K562 (cell line): ENCODE results near the gene EML3. TPM values are rescaled to one million over a fixed set of nuclear protein-coding genes. Genes with fewer than 3 reads are reported as not detected.
A peak's percentile ranks its signal among the peaks of the same experiment; 100 is the strongest.

Experiments used
- C11orf30 ChIP-seq: fragments of 450-650 bp; IDR thresholded peaks from 2 replicates; pipeline ENCODE4 v1.6.1; 2016; ENCODE audit warnings: low read depth, mild to moderate bottlenecking
- CBX5 ChIP-seq: IDR thresholded peaks from 2 replicates; pipeline ENCODE4 v1.6.1; 2014; ENCODE audit warnings: low read depth, borderline replicate concordance
- DACH1 ChIP-seq: fragments of 450-650 bp; IDR thresholded peaks from 2 replicates; pipeline ENCODE4 v1.6.1; 2018; ENCODE audit not compliant: partially characterized antibody
- EP400 ChIP-seq: fragments of 450-650 bp; IDR thresholded peaks from 2 replicates; pipeline ENCODE4 v1.6.1; 2017; ENCODE audit warnings: antibody characterized with exemption, mild to moderate bottlenecking, moderate library complexity
- FOSL1 ChIP-seq: fragments of 200-800 bp; sonication (Bioruptor generic); conservative IDR thresholded peaks from 2 replicates; pipeline ENCODE4 v1.6.1; 2016; ENCODE audit warnings: missing genetic modification characterization, missing compliant biosample characterization
- FOXA3 ChIP-seq, 2 experiments: fragments of 450-650 bp in 1 of 2; sonication (generic) in 1 of 2; formaldehyde crosslinking; IDR thresholded peaks in 1 of 2; conservative IDR thresholded peaks in 1 of 2; 2 replicates each; pipeline versions ENCODE4 v1.4.0 to v1.8.0; 2020 to 2022; ENCODE audit warnings: mild to moderate bottlenecking in 2 of 2, missing genetic modification reagents in 1 of 2
- ID3 ChIP-seq, 2 experiments: fragments of 250-450 bp in 1 of 2; fragments of 450-650 bp in 1 of 2; sonication (Bioruptor Pico) in 1 of 2; IDR thresholded peaks; 2 replicates each; pipeline versions ENCODE4 v1.6.1 to v1.8.0; 2016 to 2021; ENCODE audit warnings: mild to moderate bottlenecking in 2 of 2, moderate library complexity in 2 of 2, missing compliant biosample characterization in 1 of 2, missing genetic modification characterization in 1 of 2
- MYC ChIP-seq, 2 experiments: fragments of 250-450 bp in 1 of 2; sonication (Bioruptor Pico) in 1 of 2; IDR thresholded peaks; 2 replicates each; pipeline versions ENCODE4 v1.5.1 to v1.6.1; 2012 to 2021; ENCODE audit warnings: low read depth in 2 of 2, borderline replicate concordance in 1 of 2, improper control_type of control experiment in 1 of 2, low read length in 1 of 2, mild to moderate bottlenecking in 1 of 2, moderate library complexity in 1 of 2
- PHTF2 ChIP-seq: fragments of 250-450 bp; sonication (Bioruptor Pico); IDR thresholded peaks from 2 replicates; pipeline ENCODE4 v1.5.0; 2021; ENCODE audit warnings: mild to moderate bottlenecking
- PTBP1 ChIP-seq: fragments of 200-400 bp; formaldehyde crosslinking; IDR thresholded peaks from 2 replicates; pipeline ENCODE4 v1.6.1; 2017; ENCODE audit warnings: low read depth, low read length
- RBBP5 ChIP-seq: fragments of 200-600 bp; sonication (generic); IDR thresholded peaks from 2 replicates; pipeline ENCODE4 v1.6.1; 2012; ENCODE audit warnings: borderline replicate concordance, mild to moderate bottlenecking, low read length, control low read depth, inconsistent platforms; ENCODE audit not compliant: insufficient read depth, poor library complexity, severe bottlenecking
- RFX5 ChIP-seq: IDR thresholded peaks from 2 replicates; pipeline ENCODE4 v1.6.1; 2011; ENCODE audit warnings: low read depth, mild to moderate bottlenecking, improper control_type of control experiment, low read length
- ZKSCAN1 ChIP-seq: fragments of 150-350 bp; IDR thresholded peaks from 2 replicates; pipeline ENCODE4 v1.6.1; 2016; ENCODE audit warnings: low read depth, low read length
- ZNF551 ChIP-seq: fragments of 250-450 bp; sonication (Bioruptor Pico); IDR thresholded peaks from 2 replicates; pipeline ENCODE4 v1.5.0; 2021; ENCODE audit warnings: mild to moderate bottlenecking, moderate library complexity
- ZSCAN32 ChIP-seq: fragments of 450-650 bp; formaldehyde crosslinking; IDR thresholded peaks from 2 replicates; pipeline ENCODE4 v1.4.0; 2020; ENCODE audit warnings: mild to moderate bottlenecking, moderate library complexity
- polyA plus RNA-seq, 8 experiments: library from polyadenylated mRNA; depleted of rRNA in 4 of 8; stranded (reverse) in 5 of 8; unstranded in 3 of 8; fragments of >200 nt; fragmentation: Nextera tagmentation in 2 of 8; fragmentation: Illumina TruSeq in 1 of 8; extraction: Ambion mirVana in 2 of 8; extraction: Trizol in 1 of 8; gene quantifications; 2 replicates each; pipeline versions ENCODE4 v1.2.1 to v1.2.3, GENCODE V29; 2011 to 2014; ENCODE audit warnings: inconsistent platforms in 1 of 8, missing spikeins in 1 of 8
- total RNA-seq, 7 experiments: library from RNA; depleted of rRNA in 6 of 7; stranded (reverse); fragments of >200 nt in 6 of 7; fragmentation: Illumina TruSeq in 2 of 7; extraction: Trizol in 2 of 7; gene quantifications; 2 replicates each; pipeline versions ENCODE4 v1.2.1 to v1.2.3, GENCODE V29; 2011 to 2021; ENCODE audit warnings: low replicate concordance in 1 of 7
- TF ChIP-seq, protein P1 (sequence below): fragments of 250-450 bp; sonication (Bioruptor Pico); IDR thresholded peaks from 2 replicates; pipeline ENCODE4 v1.4.0; 2020; ENCODE audit warnings: mild to moderate bottlenecking, moderate library complexity
- TF ChIP-seq, protein P2 (sequence below), 2 experiments: IDR thresholded peaks; 2 replicates each; pipeline ENCODE4 v1.6.1; 2012; ENCODE audit warnings: improper control_type of control experiment in 2 of 2, low read depth in 2 of 2, low read length in 2 of 2, borderline replicate concordance in 1 of 2
- TF ChIP-seq, protein P3 (sequence below): fragments of 450-650 bp; formaldehyde crosslinking; IDR thresholded peaks from 2 replicates; pipeline ENCODE4 v1.4.0; 2022; ENCODE audit warnings: missing genetic modification characterization

EML3 gene
- total and polyA plus RNA-seq, 9 of the 15 experiments (the other 6 are each of a cell fraction or from before 2014, with no cell fraction given), result 0.32 to 90.5 (median 26.4) TPM

- 0 out of 2 replicates have a peak, but pooled peaks have one; percentile 37 for TF ChIP-seq ID3 (CRISPR knock-in tag; IDR thresholded peaks at IDR 0.05)
- TF ChIP-seq ID3 (tag; IDR thresholded peaks at IDR 0.05), result no peak
- peak; percentile 24 for TF ChIP-seq RBBP5
- TF ChIP-seq EP400, result peak; percentile 64
- TF ChIP-seq DACH1, result no peak
- no peak for TF ChIP-seq ZSCAN32
- TF ChIP-seq CBX5, result no peak
- TF ChIP-seq ZNF551, result no peak
- TF ChIP-seq MYC (IDR thresholded peaks at IDR 0.05; ENCODE audit: low read depth, low read length), result peak; percentile 14; the same call in 1 of the 2 replicates
- peak; percentile 42; the same call in 1 of the 2 replicates for TF ChIP-seq MYC (CRISPR knock-in tag; IDR thresholded peaks at IDR 0.05; ENCODE audit: borderline replicate concordance, low read depth)
- TF ChIP-seq, protein P1, sequence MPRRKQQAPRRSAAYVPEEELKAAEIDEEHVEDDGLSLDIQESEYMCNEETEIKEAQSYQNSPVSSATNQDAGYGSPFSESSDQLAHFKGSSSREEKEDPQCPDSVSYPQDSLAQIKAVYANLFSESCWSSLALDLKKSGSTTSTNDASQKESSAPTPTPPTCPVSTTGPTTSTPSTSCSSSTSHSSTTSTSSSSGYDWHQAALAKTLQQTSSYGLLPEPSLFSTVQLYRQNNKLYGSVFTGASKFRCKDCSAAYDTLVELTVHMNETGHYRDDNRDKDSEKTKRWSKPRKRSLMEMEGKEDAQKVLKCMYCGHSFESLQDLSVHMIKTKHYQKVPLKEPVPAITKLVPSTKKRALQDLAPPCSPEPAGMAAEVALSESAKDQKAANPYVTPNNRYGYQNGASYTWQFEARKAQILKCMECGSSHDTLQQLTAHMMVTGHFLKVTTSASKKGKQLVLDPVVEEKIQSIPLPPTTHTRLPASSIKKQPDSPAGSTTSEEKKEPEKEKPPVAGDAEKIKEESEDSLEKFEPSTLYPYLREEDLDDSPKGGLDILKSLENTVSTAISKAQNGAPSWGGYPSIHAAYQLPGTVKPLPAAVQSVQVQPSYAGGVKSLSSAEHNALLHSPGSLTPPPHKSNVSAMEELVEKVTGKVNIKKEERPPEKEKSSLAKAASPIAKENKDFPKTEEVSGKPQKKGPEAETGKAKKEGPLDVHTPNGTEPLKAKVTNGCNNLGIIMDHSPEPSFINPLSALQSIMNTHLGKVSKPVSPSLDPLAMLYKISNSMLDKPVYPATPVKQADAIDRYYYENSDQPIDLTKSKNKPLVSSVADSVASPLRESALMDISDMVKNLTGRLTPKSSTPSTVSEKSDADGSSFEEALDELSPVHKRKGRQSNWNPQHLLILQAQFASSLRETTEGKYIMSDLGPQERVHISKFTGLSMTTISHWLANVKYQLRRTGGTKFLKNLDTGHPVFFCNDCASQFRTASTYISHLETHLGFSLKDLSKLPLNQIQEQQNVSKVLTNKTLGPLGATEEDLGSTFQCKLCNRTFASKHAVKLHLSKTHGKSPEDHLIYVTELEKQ (CRISPR knock-in tag), result no peak
- TF ChIP-seq FOSL1 (tag), result peak; percentile 87
- TF ChIP-seq ZKSCAN1, result no peak
- TF ChIP-seq FOXA3 (CRISPR knock-in tag; conservative IDR thresholded peaks at IDR 0.05 in 1 of 2, IDR thresholded peaks at IDR 0.05 in 1 of 2), result 0 out of 4 replicates have a peak, but pooled peaks of 1 of the 2 experiments have one; percentile 38
- TF ChIP-seq PTBP1, result no peak
- TF ChIP-seq, protein P2, sequence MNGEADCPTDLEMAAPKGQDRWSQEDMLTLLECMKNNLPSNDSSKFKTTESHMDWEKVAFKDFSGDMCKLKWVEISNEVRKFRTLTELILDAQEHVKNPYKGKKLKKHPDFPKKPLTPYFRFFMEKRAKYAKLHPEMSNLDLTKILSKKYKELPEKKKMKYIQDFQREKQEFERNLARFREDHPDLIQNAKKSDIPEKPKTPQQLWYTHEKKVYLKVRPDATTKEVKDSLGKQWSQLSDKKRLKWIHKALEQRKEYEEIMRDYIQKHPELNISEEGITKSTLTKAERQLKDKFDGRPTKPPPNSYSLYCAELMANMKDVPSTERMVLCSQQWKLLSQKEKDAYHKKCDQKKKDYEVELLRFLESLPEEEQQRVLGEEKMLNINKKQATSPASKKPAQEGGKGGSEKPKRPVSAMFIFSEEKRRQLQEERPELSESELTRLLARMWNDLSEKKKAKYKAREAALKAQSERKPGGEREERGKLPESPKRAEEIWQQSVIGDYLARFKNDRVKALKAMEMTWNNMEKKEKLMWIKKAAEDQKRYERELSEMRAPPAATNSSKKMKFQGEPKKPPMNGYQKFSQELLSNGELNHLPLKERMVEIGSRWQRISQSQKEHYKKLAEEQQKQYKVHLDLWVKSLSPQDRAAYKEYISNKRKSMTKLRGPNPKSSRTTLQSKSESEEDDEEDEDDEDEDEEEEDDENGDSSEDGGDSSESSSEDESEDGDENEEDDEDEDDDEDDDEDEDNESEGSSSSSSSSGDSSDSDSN (IDR thresholded peaks at IDR 0.05; ENCODE audit: borderline replicate concordance in 1 of 2, low read depth in 2 of 2, low read length in 2 of 2), result peak in 1 of 2 experiments; percentile 43; a peak in 1 of 4 replicates
- TF ChIP-seq, protein P3, sequence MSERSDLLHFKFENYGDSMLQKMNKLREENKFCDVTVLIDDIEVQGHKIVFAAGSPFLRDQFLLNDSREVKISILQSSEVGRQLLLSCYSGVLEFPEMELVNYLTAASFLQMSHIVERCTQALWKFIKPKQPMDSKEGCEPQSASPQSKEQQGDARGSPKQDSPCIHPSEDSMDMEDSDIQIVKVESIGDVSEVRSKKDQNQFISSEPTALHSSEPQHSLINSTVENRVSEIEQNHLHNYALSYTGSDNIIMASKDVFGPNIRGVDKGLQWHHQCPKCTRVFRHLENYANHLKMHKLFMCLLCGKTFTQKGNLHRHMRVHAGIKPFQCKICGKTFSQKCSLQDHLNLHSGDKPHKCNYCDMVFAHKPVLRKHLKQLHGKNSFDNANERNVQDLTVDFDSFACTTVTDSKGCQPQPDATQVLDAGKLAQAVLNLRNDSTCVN (CRISPR knock-in tag), result 0 out of 2 replicates have a peak, but pooled peaks have one; percentile 28
- peak; percentile 95 for TF ChIP-seq RFX5
- no peak for TF ChIP-seq PHTF2 (CRISPR knock-in tag)
- peak; percentile 33; the same call in 1 of the 2 replicates for TF ChIP-seq C11orf30
Observed at GRCh38 chr11:62556108-62556874, 56.3 kb downstream of the EML3 start (continued).
